IMR-90 (cell line): ENCODE measurements around the gene MCTP1.
"Not testable (repeated sequence)": the region's sequence is repeated elsewhere in the genome, so short reads cannot be mapped to it uniquely, and the experiment has no call there.

Experiments
- BHLHE40 ChIP-seq: fragments of 150-350 bp; IDR thresholded peaks from 2 replicates; pipeline ENCODE4 v1.6.1; 2016; ENCODE audit warnings: mild to moderate bottlenecking, low read depth, low read length
- POLR2A ChIP-seq: IDR thresholded peaks from 2 replicates; pipeline ENCODE4 v1.6.1; 2012; ENCODE audit warnings: mild to moderate bottlenecking, low read depth, low read length
- TF ChIP-seq, protein P1 (sequence below): conservative IDR thresholded peaks from 2 replicates; pipeline ENCODE4 v1.5.1; 2012; ENCODE audit warnings: mild to moderate bottlenecking, low read depth, low read length, improper control_type of control experiment

DNA sequence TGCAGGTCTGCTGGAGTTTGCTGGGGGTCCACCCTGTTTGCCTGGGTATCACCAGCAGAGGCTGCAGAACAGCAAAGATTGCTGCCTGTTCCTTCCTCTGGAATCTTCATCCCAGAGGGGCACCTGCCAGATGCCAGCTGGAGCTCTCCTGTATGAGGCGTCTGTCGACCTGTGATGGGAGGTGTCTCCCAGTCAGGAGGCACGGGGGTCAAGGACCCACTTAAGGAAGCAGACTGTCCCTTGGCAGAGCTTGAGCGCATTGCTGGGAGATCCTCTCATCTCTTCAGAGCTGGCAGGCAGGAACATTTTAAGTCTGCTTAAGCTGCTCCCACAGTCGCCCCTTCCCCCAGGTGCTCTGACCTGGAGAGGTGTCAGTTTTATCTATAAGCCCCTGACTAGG, 456.7 kb downstream of the MCTP1 start:
- TF ChIP-seq, protein P1, sequence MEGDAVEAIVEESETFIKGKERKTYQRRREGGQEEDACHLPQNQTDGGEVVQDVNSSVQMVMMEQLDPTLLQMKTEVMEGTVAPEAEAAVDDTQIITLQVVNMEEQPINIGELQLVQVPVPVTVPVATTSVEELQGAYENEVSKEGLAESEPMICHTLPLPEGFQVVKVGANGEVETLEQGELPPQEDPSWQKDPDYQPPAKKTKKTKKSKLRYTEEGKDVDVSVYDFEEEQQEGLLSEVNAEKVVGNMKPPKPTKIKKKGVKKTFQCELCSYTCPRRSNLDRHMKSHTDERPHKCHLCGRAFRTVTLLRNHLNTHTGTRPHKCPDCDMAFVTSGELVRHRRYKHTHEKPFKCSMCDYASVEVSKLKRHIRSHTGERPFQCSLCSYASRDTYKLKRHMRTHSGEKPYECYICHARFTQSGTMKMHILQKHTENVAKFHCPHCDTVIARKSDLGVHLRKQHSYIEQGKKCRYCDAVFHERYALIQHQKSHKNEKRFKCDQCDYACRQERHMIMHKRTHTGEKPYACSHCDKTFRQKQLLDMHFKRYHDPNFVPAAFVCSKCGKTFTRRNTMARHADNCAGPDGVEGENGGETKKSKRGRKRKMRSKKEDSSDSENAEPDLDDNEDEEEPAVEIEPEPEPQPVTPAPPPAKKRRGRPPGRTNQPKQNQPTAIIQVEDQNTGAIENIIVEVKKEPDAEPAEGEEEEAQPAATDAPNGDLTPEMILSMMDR, result not testable (repeated sequence)
- not testable (repeated sequence) for TF ChIP-seq BHLHE40, POLR2A
